ENCODE results near the gene ADPRS. TPM values are rescaled to one million over a fixed set of nuclear protein-coding genes. Genes with fewer than 3 reads are reported as not detected.

The ADPRS gene
- total and polyA plus RNA-seq, 2 experiments from 2014 or later = 42.0 to 70.3 TPM

GRCh38 chr1:36083219-36083618 lies 5.5 kb upstream of the ADPRS start:
- WGBS, 2 experiments (ENCODE audit: low coverage in 1 of 2, low lambda C conversion rate in 2 of 2, missing lambda C conversion rate in 2 of 2) = 85 to 87% methylated on average over 13 of the region's 13 CpGs
- Histone ChIP-seq H3K79me2 (ENCODE audit: insufficient read depth) (no peaks in the 10 kb centered on the region), H3K4me1 (ENCODE audit: insufficient read depth) (peaks cover 11% of the 10 kb centered on the region), H3K27me3 (replicated peaks; ENCODE audit: insufficient read depth) (no peaks in the 10 kb centered on the region), H3K9ac (no peak overlapping the region), H3K9me3 (ENCODE audit: low read depth) (no peaks in the 10 kb centered on the region), H3K36me3 (ENCODE audit: low read depth) (no peaks in the 10 kb centered on the region), H4K20me1 (ENCODE audit: insufficient read depth) (no peaks in the 10 kb centered on the region), H3K4me3 (no peak overlapping the region), H3F3A (ENCODE audit: insufficient read depth) (peaks cover 15% of the 10 kb centered on the region; the same call in 1 of the 2 replicates), H2AFZ (no peak overlapping the region), H3K27ac (no peak overlapping the region), H3K4me2 (ENCODE audit: unreplicated experiment) (no peak overlapping the region), H3K9me2 (ENCODE audit: insufficient read depth) (no peaks in the 10 kb centered on the region)
- TF ChIP-seq EZH2 (IDR thresholded peaks at IDR 0.05; ENCODE audit: insufficient read depth, poor library complexity, severe bottlenecking) = no peak
- no peak for TF ChIP-seq EZH2phosphoT487 (IDR thresholded peaks at IDR 0.05; ENCODE audit: insufficient read depth, low read depth)
- DNase-seq = no peak
- in situ Hi-C loops (cut with MboI) = no loop called here

DNA sequence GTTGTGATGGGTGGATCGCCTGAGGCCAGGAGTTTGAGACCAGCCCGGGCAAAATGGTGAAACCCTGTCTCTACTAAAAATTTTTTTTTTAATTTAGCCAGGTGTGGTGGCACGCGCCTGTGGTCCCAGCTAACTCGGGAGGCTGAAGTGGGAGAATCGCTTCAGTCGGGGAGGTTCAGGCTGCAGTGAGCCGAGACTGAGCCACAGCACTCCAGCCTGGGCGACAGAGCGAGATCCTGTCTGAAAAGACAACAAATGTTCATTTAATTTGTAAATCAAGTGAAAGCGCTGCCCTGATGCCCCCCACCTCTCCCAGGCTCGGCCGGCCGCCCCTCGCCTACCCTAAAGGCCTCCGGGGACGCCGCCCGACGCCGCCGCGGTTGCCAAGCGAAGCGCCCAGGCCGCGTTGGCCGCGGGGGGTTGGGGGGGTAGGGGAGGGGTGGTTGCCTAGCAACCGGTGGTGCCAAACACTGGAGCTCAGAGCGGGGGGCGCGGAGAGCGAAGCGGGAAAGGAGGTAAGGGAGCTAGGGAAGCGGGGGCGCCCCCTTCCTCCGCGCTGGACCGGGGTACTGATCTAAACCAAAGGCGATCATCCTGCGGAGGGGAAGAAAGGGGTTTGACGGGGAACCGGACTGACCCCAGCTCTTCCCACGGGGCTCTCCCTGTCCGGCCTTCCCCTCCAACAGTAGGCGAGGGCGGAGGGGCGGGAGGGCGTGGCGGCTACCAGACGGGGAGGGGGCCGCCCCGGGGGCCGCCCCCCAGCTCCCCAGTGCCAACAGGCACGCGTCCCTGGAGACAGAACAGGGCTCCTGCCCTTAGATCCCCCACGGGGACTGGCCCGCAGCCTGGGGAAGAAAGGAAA lies 4.8 kb upstream of the ADPRS start, which contains the start of gene TEKT2:
Gene TEKT2, plus strand, starts transcription at position 460 of the 862 bp plus-strand sequence. CDS start 828 bp downstream, outside the sequence.
- Histone ChIP-seq H3K9me3 (ENCODE audit: low read depth) (no peaks in the 10 kb centered on the region), H3K4me1 (ENCODE audit: insufficient read depth) (peaks cover 11% of the 10 kb centered on the region), H3F3A (ENCODE audit: insufficient read depth) (peaks cover 15% of the 10 kb centered on the region; the same call in 1 of the 2 replicates), H2AFZ (peak within 1 kb of the TSS; percentile 87), H3K27ac (no peak within 1 kb of the TSS), H3K9me2 (ENCODE audit: insufficient read depth) (no peaks in the 10 kb centered on the region), H3K36me3 (ENCODE audit: low read depth) (no peaks in the 10 kb centered on the region), H3K79me2 (ENCODE audit: insufficient read depth) (peaks cover under 1% of the 10 kb centered on the region; the same call in 1 of the 2 replicates), H3K4me2 (ENCODE audit: unreplicated experiment) (peak within 1 kb of the TSS; percentile 31), H3K27me3 (replicated peaks; ENCODE audit: insufficient read depth) (no peaks in the 10 kb centered on the region), H4K20me1 (ENCODE audit: insufficient read depth) (no peaks in the 10 kb centered on the region), H3K4me3 (peak within 1 kb of the TSS; percentile 53), H3K9ac (peak within 1 kb of the TSS; percentile 70)
- peak; percentile 40 for DNase-seq
- TF ChIP-seq EZH2phosphoT487 (IDR thresholded peaks at IDR 0.05; ENCODE audit: insufficient read depth, low read depth) (no peak), EZH2 (IDR thresholded peaks at IDR 0.05; ENCODE audit: insufficient read depth, poor library complexity, severe bottlenecking) (no peak)
- WGBS, 2 experiments (ENCODE audit: low coverage in 1 of 2, low lambda C conversion rate in 2 of 2, missing lambda C conversion rate in 2 of 2) = 14 to 23% methylated on average over 33 to 59 of the region's 59 CpGs
- in situ Hi-C loops (cut with MboI) = no loop called here

DNA sequence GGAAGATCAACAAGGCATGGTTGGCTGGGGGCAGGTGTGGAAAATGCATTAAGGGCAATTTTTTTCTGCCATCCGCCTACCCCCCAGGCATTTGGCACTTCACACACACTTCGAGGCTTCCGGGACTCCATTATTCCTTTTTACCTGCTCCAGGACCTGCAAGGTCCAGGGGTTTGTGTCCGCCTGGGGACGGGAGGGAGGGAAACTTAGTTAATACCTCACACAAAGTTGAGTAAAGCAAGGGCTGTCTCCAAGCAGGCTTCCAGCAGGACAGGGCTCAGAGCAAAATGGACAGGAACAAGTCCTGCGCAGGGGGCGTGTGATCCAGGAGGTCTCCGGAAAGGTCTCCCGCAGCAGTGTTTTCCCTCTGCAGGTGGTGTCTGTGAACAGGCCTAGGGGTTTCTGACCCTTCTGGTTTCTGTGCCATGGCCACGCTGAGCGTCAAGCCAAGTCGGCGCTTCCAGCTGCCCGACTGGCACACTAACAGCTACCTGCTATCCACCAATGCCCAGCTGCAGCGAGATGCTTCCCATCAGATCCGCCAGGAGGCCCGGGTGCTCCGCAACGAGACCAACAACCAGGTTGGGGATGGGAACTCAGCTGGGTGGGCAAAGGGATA lies 4.1 kb upstream of the ADPRS start:
- Histone ChIP-seq H3K27ac (no peak overlapping the region), H2AFZ (peak overlapping the region; percentile 87), H3K4me3 (peak overlapping the region; percentile 53), H4K20me1 (ENCODE audit: insufficient read depth) (no peaks in the 10 kb centered on the region), H3K4me1 (ENCODE audit: insufficient read depth) (peaks cover 11% of the 10 kb centered on the region), H3K9me2 (ENCODE audit: insufficient read depth) (no peaks in the 10 kb centered on the region), H3K9ac (peak overlapping the region; percentile 70), H3K27me3 (replicated peaks; ENCODE audit: insufficient read depth) (no peaks in the 10 kb centered on the region), H3F3A (ENCODE audit: insufficient read depth) (peaks cover 15% of the 10 kb centered on the region; the same call in 1 of the 2 replicates), H3K36me3 (ENCODE audit: low read depth) (no peaks in the 10 kb centered on the region), H3K9me3 (ENCODE audit: low read depth) (no peaks in the 10 kb centered on the region), H3K79me2 (ENCODE audit: insufficient read depth) (peaks cover 8% of the 10 kb centered on the region), H3K4me2 (ENCODE audit: unreplicated experiment) (peak overlapping the region; percentile 31)
- in situ Hi-C loops (cut with MboI) = no loop called here
- DNase-seq = peak; percentile 14
- WGBS, 2 experiments (ENCODE audit: low coverage in 1 of 2, low lambda C conversion rate in 2 of 2, missing lambda C conversion rate in 2 of 2) = 56 to 60% methylated on average over 16 to 19 of the region's 19 CpGs
- no peak for TF ChIP-seq EZH2phosphoT487 (IDR thresholded peaks at IDR 0.05; ENCODE audit: insufficient read depth, low read depth)
- no peak for TF ChIP-seq EZH2 (IDR thresholded peaks at IDR 0.05; ENCODE audit: insufficient read depth, poor library complexity, severe bottlenecking)

DNA sequence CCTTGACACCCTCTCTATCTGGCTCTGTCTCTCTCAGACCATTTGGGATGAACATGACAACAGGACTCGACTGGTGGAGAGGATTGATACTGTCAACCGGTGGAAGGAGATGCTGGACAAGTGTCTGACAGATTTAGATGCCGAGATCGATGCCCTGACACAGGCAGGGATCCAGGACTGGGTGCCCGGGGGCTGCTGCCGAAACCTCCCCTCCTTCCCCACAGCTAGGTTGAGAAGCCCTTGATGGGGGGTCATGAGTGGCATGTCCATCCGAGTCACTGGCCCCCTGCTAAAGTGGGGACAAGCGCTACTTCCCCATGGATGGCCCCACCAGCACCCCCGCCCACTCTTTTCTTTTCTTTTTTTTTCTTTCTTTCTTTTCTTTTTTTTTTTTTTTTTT lies 3.6 kb upstream of the ADPRS start:
- Histone ChIP-seq H3K4me2 (ENCODE audit: unreplicated experiment) (no peak overlapping the region), H3K27me3 (replicated peaks; ENCODE audit: insufficient read depth) (no peaks in the 10 kb centered on the region), H4K20me1 (ENCODE audit: insufficient read depth) (no peaks in the 10 kb centered on the region), H3K4me3 (no peak overlapping the region), H3K36me3 (ENCODE audit: low read depth) (no peaks in the 10 kb centered on the region), H3K9me2 (ENCODE audit: insufficient read depth) (no peaks in the 10 kb centered on the region), H3K9ac (no peak overlapping the region), H3K9me3 (ENCODE audit: low read depth) (no peaks in the 10 kb centered on the region), H3K4me1 (ENCODE audit: insufficient read depth) (peaks cover 10% of the 10 kb centered on the region), H2AFZ (no peak overlapping the region), H3F3A (ENCODE audit: insufficient read depth) (peaks cover 12% of the 10 kb centered on the region; the same call in 1 of the 2 replicates), H3K27ac (no peak overlapping the region), H3K79me2 (ENCODE audit: insufficient read depth) (peaks cover 13% of the 10 kb centered on the region)
- DNase-seq = no peak
- TF ChIP-seq EZH2 (IDR thresholded peaks at IDR 0.05; ENCODE audit: insufficient read depth, poor library complexity, severe bottlenecking) (no peak), EZH2phosphoT487 (IDR thresholded peaks at IDR 0.05; ENCODE audit: insufficient read depth, low read depth) (no peak)
- WGBS, 2 experiments (ENCODE audit: low coverage in 1 of 2, low lambda C conversion rate in 2 of 2, missing lambda C conversion rate in 2 of 2) = 81 to 82% methylated on average over 8 to 9 of the region's 9 CpGs
- in situ Hi-C loops (cut with MboI) = no loop called here

All from GM23248 (cell line).